Naive thymus-derived CD4-positive, alpha-beta T cell (primary cell): ENCODE data around the gene TMEM198. TPM values are rescaled to one million over a fixed set of nuclear protein-coding genes. Genes with fewer than 3 reads are reported as not detected.

ENCODE experiments used
- ATAC-seq: fragments of 150-1000 bp; cut with Tn5 transposase; 2 replicates; pipeline ENCODE4 v1.10.0; 2021; ENCODE audit warnings: mild to moderate bottlenecking, moderate library complexity
- CTCF ChIA-PET: fragments of 350-600 bp; sonication (Branson Sonifier 250); formaldehyde crosslinking; loops from one replicate; lab custom pipeline; 2021; ENCODE audit warnings: antibody characterized with exemption; lab: Charles Lee
- POLR2A ChIA-PET: fragments of 350-600 bp; sonication (Branson Sonifier 250); formaldehyde crosslinking; loops from one replicate; lab custom pipeline; 2021; ENCODE audit warnings: antibody characterized with exemption, inconsistent platforms; lab: Charles Lee
- DNase-seq, 9 donors: peaks; one replicate each; pipeline versions ENCODE4 v3.0.0 to v3.0.0-alpha.2; 2020 to 2022; ENCODE audit warnings: mixed read lengths in 1 of 9
- H3K27ac ChIP-seq: one replicate; pipeline ENCODE4 v1.7.0; 2013; ENCODE audit warnings: mild to moderate bottlenecking, low read depth, low read length, moderate library complexity
- H3K27me3 ChIP-seq, 2 donors: one replicate each; pipeline ENCODE4 v1.7.0; 2013; ENCODE audit warnings: low read length in 2 of 2, mild to moderate bottlenecking in 2 of 2, moderate library complexity in 2 of 2; ENCODE audit not compliant: control insufficient read depth in 2 of 2, insufficient read depth in 2 of 2
- H3K36me3 ChIP-seq, 3 experiments: 1 replicate in 2 of 3; 2 replicates in 1 of 3; pipeline ENCODE4 v1.7.0; 2013; ENCODE audit warnings: low read length in 3 of 3, mild to moderate bottlenecking in 3 of 3, moderate library complexity in 1 of 3; ENCODE audit not compliant: insufficient read depth in 3 of 3, control insufficient read depth in 2 of 3
- H3K4me1 ChIP-seq, 2 donors: one replicate each; pipeline ENCODE4 v1.7.0; 2013; ENCODE audit warnings: low read length in 2 of 2, mild to moderate bottlenecking in 2 of 2, moderate library complexity in 1 of 2; ENCODE audit not compliant: control insufficient read depth in 2 of 2, insufficient read depth in 2 of 2
- H3K4me3 ChIP-seq: 2 replicates; pipeline ENCODE4 v1.7.0; 2013; ENCODE audit warnings: mild to moderate bottlenecking, low read length
- H3K9me3 ChIP-seq, 3 experiments: 1 replicate in 2 of 3; 2 replicates in 1 of 3; pipeline ENCODE4 v1.7.0; 2013; ENCODE audit warnings: low read length in 3 of 3; ENCODE audit not compliant: control insufficient read depth in 2 of 3
- H3K27ac Mint-ChIP-seq, 9 donors: one replicate each; pipeline ENCODE4 v1.8.0; 2020 to 2022; ENCODE audit warnings: mixed read lengths in 9 of 9, mild to moderate bottlenecking in 8 of 9, moderate library complexity in 5 of 9, inconsistent platforms in 2 of 9
- H3K27me3 Mint-ChIP-seq, 5 donors: one replicate each; pipeline ENCODE4 v1.8.0; 2021 to 2022; ENCODE audit warnings: mixed read lengths in 5 of 5, mild to moderate bottlenecking in 1 of 5
- H3K36me3 Mint-ChIP-seq, 5 donors: one replicate each; pipeline ENCODE4 v1.8.0; 2020 to 2022; ENCODE audit warnings: mixed read lengths in 5 of 5, mild to moderate bottlenecking in 3 of 5, inconsistent platforms in 1 of 5
- H3K4me1 Mint-ChIP-seq, 7 donors: one replicate each; pipeline ENCODE4 v1.8.0; 2020 to 2022; ENCODE audit warnings: mixed read lengths in 7 of 7, mild to moderate bottlenecking in 3 of 7, inconsistent platforms in 1 of 7
- H3K4me3 Mint-ChIP-seq, 10 donors: one replicate each; pipeline ENCODE4 v1.8.0; 2020 to 2022; ENCODE audit warnings: mild to moderate bottlenecking in 10 of 10, mixed read lengths in 10 of 10, moderate library complexity in 6 of 10, inconsistent platforms in 2 of 10
- H3K9me3 Mint-ChIP-seq, 11 donors: one replicate each; pipeline ENCODE4 v1.8.0; 2020 to 2022; ENCODE audit warnings: mixed read lengths in 11 of 11, mild to moderate bottlenecking in 4 of 11, inconsistent platforms in 1 of 11, moderate library complexity in 1 of 11
- intact Hi-C, 2 donors: fragments of 100-400 bp; cut with micrococcal nuclease; formaldehyde crosslinking; loops; one replicate each; pipeline ENCODE4 v1.15.1; 2023
- polyA plus RNA-seq, 2 donors: library from polyadenylated mRNA; unstranded; fragments of 300-500 nt; fragmentation: Illumina TruSeq; gene quantifications; one replicate each; pipeline ENCODE4 v1.2.3, GENCODE V29; 2021
- total RNA-seq, 6 experiments: library from RNA in 5 of 6; stranded (reverse) in 5 of 6; gene quantifications; 1 replicate in 5 of 6; 2 replicates in 1 of 6; pipeline ENCODE4 v1.2.3 and lab custom pipeline; 2021 to 2026

Gene TMEM198
- total and polyA plus RNA-seq, 7 experiments from 2014 or later, result 0.45 to 0.69 (median 0.50) TPM; not detected in 3

GRCh38 chr2:219533930-219534661 lies 9.7 kb upstream of the TMEM198 start:
- Histone ChIP-seq H3K4me1 (peaks cover 0 to 8% of the 10 kb centered on the region in 2 donors), H3K9me3 (no peaks in the 10 kb centered on the region), H3K36me3 (no peaks in the 10 kb centered on the region), H3K4me3 (no peak overlapping the region), H3K27me3 (peaks cover 3 to 11% of the 10 kb centered on the region in 2 donors), H3K27ac (no peak overlapping the region)
- Mint-ChIP-seq H3K9me3 (no peaks in the 10 kb centered on the region), H3K4me3 (no peak overlapping the region), H3K36me3 (peaks cover 0 to 3% (median 0%) of the 10 kb centered on the region in 5 donors), H3K27ac (no peak overlapping the region), H3K27me3 (peaks cover 22 to 29% (median 24%) of the 10 kb centered on the region in 5 donors), H3K4me1 (peaks cover 0 to 7% (median 0%) of the 10 kb centered on the region in 7 donors)
- intact Hi-C loops, result no loop called here
- DNase-seq (no peak), ATAC-seq (no peak)
- CTCF ChIA-PET, result interaction anchor here (1.0 to 1.2 kb wide), 3 partner anchors 73 to 108 kb away, joined by 3 to 7 read pairs (median 3); no protein-coding TSS in a partner anchor
- POLR2A ChIA-PET, result no interaction called here

GRCh38 chr2:219536425-219536824 lies 7.4 kb upstream of the TMEM198 start:
- no peak overlapping the region for H3K4me3 Mint-ChIP-seq
- ChIA-PET POLR2A (no interaction called here), CTCF (no interaction called here)
- H3K4me1 Mint-ChIP-seq, result peaks cover 0 to 5% (median 0%) of the 10 kb centered on the region in 7 donors
- no peak for DNase-seq
- Histone ChIP-seq H3K27ac (no peak overlapping the region), H3K36me3 (no peaks in the 10 kb centered on the region), H3K4me3 (no peak overlapping the region), H3K27me3 (no peaks in the 10 kb centered on the region), H3K9me3 (no peaks in the 10 kb centered on the region), H3K4me1 (no peaks in the 10 kb centered on the region)
- no peak for ATAC-seq
- no peak overlapping the region for H3K27ac Mint-ChIP-seq
- peaks cover under 1 to 8% (median 2%) of the 10 kb centered on the region in 5 donors for H3K27me3 Mint-ChIP-seq
- H3K9me3 Mint-ChIP-seq, result no peaks in the 10 kb centered on the region
- intact Hi-C loops, result no loop called here
- H3K36me3 Mint-ChIP-seq, result peaks cover 0 to 4% (median 0%) of the 10 kb centered on the region in 5 donors

DNA sequence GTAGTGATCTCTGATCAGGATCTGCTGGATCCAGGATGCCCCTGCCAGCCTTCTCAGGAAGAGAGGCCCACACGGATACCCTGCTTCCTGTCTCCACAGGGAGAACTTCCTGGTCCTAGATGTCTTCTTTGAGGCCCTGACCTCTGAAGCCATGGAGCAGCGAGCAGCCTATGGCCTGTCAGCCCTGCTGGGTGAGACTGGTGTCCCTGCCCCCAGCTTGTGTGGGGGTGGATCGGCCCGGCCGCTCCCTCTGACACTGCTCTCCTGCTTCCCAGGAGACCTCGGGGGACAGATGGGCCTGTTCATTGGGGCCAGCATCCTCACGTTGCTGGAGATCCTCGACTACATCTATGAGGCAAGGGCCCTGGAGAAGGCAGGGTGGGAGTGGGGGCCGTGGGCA lies 6.9 kb upstream of the TMEM198 start:
- no peak for DNase-seq
- intact Hi-C loops, result no loop called here
- no peak overlapping the region for H3K27ac Mint-ChIP-seq
- ChIA-PET CTCF (interaction anchor here (0.7 kb wide), 1 partner anchor 77 kb away, joined by 3 read pairs; no protein-coding TSS in a partner anchor), POLR2A (no interaction called here)
- Histone ChIP-seq H3K36me3 (no peaks in the 10 kb centered on the region), H3K4me1 (peaks cover 2 to 3% of the 10 kb centered on the region in 2 donors), H3K9me3 (no peaks in the 10 kb centered on the region), H3K27me3 (no peaks in the 10 kb centered on the region), H3K27ac (no peak overlapping the region), H3K4me3 (no peak overlapping the region)
- H3K4me3 Mint-ChIP-seq, result no peak overlapping the region
- peaks cover 0 to 4% (median 0%) of the 10 kb centered on the region in 5 donors for H3K27me3 Mint-ChIP-seq
- no peaks in the 10 kb centered on the region for H3K9me3 Mint-ChIP-seq
- peaks cover 0 to 4% (median 0%) of the 10 kb centered on the region in 5 donors for H3K36me3 Mint-ChIP-seq
- ATAC-seq, result no peak
- H3K4me1 Mint-ChIP-seq, result peaks cover 0 to 10% (median 3%) of the 10 kb centered on the region in 7 donors

GRCh38 chr2:219537657-219538488 lies 6.0 kb upstream of the TMEM198 start:
- no peak overlapping the region for H3K27ac ChIP-seq
- no peaks in the 10 kb centered on the region for H3K27me3 Mint-ChIP-seq
- H3K27ac Mint-ChIP-seq, result no peak overlapping the region
- no peaks in the 10 kb centered on the region for H3K9me3 ChIP-seq
- intact Hi-C loops, result no loop called here
- H3K4me3 Mint-ChIP-seq, result no peak overlapping the region
- no peaks in the 10 kb centered on the region for H3K27me3 ChIP-seq
- ChIA-PET CTCF (interaction anchor here (0.7 to 1.0 kb wide), 2 partner anchors 22 to 78 kb away, joined by 3 to 4 read pairs; no protein-coding TSS in a partner anchor), POLR2A (interaction anchor here (0.7 kb wide), 1 partner anchor 558 kb away, joined by 3 read pairs; no protein-coding TSS in a partner anchor)
- H3K4me3 ChIP-seq, result no peak overlapping the region
- no peaks in the 10 kb centered on the region for H3K36me3 ChIP-seq
- ATAC-seq, result no peak
- no peak for DNase-seq
- peaks cover 0 to 4% (median 0%) of the 10 kb centered on the region in 5 donors for H3K36me3 Mint-ChIP-seq
- H3K4me1 ChIP-seq, result peaks cover 10 to 12% of the 10 kb centered on the region in 2 donors
- H3K4me1 Mint-ChIP-seq, result peaks cover 8 to 19% (median 12%) of the 10 kb centered on the region in 7 donors
- H3K9me3 Mint-ChIP-seq, result no peaks in the 10 kb centered on the region

DNA sequence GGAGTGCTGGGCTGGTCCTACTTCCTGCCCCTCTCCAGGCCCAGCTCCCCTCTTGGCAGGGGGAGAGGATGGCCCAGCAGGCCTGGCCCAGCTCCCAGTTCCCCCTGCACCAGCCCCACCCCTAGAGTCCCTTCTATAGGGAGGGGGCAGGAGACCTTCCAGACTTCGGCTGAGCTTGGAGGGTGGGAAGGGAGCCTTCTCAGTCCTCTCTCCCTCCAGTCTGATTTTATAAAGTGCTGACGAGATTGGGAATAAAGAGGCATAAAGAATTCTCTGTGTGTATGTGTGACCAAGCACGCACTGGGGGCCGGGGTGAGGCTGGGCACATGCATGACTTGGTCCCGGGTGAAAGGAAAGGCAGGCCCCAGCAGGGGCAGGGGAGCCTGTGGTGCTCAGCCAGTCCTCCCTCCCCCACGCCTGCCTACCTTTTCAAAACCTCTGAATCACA lies 5.3 kb upstream of the TMEM198 start:
- ATAC-seq (no peak), DNase-seq (no peak)
- ChIA-PET POLR2A (interaction anchor here (0.7 kb wide), 1 partner anchor 559 kb away, joined by 3 read pairs; no protein-coding TSS in a partner anchor), CTCF (interaction anchor here (0.6 to 1.2 kb wide), 3 partner anchors 8 to 148 kb away, joined by 3 to 4 read pairs (median 4); no protein-coding TSS in a partner anchor)
- intact Hi-C loops, result no loop called here
- Histone ChIP-seq H3K36me3 (no peaks in the 10 kb centered on the region), H3K4me1 (peaks cover 10 to 12% of the 10 kb centered on the region in 2 donors), H3K27ac (no peak overlapping the region), H3K27me3 (no peaks in the 10 kb centered on the region), H3K4me3 (no peak overlapping the region), H3K9me3 (no peaks in the 10 kb centered on the region)
- Mint-ChIP-seq H3K36me3 (peaks cover 0 to 4% (median 0%) of the 10 kb centered on the region in 5 donors), H3K4me1 (peaks cover 8 to 20% (median 12%) of the 10 kb centered on the region in 7 donors), H3K9me3 (no peaks in the 10 kb centered on the region), H3K4me3 (no peak overlapping the region), H3K27me3 (no peaks in the 10 kb centered on the region), H3K27ac (no peak overlapping the region)
